ENCODE results near the gene C8B.

The C8B gene

DNA sequence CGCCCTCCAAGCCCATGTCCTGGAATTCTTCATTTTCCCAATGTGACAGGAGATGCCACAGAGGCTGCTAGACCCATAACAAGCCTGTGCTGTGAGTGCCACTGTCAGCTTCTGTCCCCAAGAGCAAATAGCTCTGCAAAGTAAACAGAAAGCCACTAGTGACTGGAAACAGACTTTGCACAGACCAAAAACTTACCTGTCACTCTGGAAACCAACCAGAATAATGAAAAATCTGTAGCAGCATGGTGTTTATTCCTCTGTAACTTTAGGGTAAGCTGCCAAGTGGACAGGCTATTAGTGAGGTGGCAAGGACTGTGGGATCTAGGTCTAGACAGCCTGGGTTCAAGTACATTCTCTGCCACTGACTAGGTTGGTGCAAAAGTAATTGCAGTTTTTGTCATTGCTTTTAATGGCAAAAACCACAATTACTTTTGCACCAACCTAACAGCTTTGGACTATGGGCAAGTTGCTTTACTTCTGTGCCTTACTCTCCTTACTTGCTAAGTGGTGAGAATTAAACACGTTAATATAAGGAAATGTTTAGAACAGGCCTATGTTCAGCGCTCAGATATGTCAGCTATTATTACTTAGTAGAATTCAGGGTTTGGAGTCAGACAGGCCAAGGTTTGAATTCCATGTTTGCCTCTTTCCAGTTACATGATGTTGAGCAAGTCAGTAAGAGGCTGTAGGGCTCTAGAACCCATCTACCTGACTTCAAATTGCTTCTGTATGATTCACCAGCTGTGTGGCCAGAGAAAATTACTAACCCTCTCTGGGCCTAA, at the start of gene C8B:
C8B (minus strand) TSS at position 100 of the 782 bp plus-strand sequence; CDS start at position 33, 67 bp downstream.
- no peak for DNase-seq

DNA sequence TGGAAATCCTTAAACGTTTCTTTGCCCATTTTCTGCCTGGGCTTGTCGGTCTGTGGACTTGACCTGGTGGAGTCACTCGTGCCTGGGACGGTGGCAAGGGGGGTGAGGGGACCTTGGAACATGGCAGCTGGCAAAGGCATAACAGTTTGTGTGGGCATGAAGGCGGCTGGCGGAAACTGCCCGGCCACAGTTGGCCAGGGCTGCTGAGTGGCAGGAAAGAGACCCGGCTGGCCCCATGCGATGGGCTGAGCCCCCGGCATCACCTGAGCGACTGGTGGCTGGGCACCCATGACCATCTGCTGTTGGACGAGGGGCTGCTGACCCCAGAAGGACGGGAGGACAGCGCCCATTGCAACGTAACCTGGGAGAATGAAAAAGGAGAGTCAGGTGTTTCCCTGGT, 49.3 kb upstream of the C8B start:
- no peak for DNase-seq

DNA sequence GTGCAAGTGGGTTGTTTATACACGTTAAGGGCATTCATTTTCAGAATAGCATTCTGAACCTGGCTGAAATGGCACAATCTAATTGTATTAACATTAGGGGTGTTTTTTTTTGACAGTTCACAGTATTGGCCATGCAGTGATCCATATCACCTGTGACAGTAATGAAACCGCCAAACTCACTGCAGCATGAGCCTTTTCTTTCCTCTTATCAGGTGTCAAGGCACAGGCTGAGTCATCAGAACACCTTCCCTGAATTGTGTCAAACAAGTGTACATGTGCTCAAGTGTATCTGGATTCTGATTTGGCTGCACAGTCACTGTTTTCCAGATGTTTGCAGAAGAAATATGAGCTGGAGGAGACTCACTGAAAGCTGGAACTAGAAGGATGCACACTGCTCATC, 47.7 kb upstream of the C8B start:
- no peak for DNase-seq

DNA sequence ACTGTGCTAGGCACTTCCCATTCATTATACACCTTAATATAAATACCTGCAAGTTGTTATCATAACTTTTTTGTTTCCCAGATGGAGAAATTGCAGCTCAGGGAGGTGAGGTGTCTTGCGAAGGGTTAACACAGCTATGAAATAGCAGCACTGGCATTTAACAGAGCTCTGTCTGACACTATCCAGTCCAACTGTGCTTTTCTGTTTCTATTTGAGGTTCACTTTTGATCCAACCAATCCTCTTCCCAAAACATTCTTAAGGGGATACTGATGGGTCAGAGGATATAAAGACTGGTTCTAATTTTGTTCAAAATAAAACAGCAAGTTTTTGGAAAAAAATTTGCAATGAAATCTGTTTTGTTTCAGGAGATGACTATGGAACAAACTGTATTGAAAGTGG, 46.5 kb upstream of the C8B start:
- no peak for DNase-seq

DNA sequence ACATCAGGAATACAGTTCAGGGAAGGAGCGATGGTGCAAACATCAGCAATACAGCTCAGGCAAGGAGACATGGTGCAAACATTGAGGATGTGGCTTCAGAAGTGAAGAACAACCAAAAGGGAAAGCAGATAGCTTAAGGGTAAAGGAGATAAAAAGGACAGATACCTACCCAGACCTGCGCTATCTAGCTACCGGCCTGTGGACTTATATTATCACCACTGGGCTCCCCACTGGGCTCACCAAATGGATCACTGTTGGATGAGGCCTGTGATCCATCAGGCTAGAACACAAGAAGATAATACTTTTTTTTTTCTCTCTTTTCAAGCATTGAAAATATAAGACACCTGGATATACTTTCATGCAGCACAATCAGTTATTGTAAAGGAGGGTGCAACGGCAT, 44.7 kb upstream of the C8B start:
- no peak for DNase-seq

DNA sequence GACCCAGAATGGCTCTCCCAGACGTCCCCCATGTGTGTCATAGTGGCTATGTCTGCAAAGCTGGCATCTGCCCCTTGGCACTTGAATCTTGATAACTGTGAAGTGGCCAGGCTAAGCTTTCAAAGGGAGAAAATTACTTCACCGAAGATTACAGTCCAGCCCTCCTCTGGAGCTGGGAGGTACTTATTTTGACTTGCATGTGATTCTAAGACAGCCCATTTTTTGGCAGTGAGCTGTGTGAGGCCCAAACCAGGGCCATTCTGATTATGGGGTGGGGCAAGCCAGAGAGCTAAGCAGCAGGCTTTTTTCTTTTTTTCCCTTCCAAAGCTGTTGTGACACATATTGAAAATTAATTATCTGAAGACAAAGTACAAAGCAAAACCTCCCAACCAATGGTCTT, 42.1 kb upstream of the C8B start:
- DNase-seq, result no peak

DNA sequence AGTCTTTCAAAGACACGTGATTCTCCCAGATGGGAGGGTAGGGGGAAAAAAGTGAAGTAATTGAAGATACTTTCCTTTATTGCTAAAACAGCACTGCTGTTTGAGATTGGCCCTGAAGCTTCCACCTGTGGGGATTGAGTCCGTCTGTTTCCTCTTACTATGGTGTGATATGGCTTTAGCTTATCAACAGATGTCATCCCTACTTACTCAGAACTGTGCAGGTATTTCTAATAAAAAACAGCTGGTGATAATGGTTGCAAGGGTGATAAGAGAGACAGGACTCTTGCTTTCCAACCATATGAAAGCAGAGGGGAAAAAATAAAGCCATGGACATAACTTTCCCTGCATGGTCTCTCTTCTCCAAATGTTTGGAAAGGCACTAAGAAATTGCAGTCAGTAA, 41.7 kb upstream of the C8B start:
- no peak for DNase-seq

DNA sequence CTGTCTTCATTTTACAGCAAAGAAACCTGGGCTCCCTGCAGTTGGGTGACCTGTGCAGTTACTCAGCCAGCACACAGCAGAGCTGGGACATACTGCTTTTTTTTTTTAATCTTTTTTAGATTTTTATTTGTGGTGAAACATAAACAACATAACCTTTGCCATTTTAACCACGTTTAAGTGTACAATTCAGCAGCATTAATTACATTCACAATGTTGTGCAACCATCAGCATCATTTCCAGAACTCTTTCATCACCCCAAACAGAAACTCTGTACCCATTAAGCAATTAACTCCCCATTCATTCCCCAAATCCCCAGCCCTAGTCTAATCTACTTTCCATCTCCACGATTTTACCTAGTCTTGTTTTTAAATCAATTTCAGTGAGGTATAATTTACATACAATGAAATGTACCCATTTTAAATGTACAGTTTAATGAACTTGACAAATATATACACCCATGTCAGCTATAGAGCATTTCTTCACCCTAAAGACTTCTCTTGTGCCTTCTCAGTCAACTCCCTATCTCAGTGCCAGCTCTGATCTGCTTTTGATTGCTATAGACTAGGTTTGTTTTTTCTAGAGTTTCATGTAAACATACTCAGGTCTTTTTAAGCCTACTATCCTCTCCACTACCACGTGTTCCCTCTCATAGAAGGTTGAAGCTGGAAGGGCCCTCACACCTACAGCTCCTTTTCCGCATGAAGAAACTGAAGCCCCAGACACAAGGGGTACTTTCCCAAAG, 37.8 kb upstream of the C8B start:
- DNase-seq, result no peak

DNA sequence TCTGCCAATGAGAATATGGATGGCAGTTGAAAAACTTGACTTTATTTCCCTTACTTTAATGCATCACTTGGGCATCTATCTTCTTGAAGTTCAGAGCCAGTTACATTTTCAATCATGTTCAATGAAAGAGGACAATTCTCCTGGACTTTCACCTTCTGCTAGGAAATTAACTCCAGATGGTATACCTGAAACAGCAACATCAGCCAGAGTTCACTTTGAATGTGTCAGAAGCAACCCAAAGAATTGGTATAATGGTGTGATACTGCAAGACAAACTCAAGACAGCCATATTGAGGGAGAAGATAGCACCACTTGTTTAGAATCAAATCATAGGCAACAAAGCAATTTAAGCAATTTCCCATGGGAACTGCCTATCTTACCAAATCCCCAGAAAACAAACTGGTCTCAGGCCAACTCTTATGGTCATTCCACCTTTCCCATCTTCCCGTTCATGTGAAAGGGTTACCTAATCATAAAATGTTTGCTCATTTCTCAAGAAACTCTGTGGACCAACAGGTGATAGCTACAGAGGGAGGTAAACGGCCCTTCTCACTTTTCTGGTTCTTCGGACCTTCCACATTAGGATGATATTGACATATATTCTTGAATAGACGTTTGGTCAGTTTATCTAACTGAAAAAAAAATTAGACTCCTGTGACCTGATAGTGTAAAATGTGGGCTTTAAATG, 29.7 kb upstream of the C8B start:
- no peak for DNase-seq

DNA sequence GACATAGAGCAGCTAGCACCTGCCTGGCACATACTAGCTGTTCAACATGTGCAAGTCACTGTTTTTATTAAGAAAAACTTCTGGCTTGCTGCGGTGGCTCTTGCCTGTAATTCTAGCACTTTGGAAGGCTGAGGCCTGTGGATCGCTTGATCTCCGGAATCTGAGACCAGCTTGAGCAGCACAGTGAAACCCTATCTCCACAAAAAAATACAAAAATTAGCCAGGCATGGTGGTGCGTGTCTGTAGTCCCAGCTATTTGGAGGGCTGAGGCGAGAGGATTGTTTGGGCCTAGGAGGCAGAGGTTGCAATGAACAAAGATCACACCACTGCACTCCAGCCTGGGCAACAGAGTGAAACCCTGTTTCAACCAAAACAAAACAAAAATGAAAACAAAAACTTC, 27.7 kb upstream of the C8B start:
- no peak for DNase-seq

DNA sequence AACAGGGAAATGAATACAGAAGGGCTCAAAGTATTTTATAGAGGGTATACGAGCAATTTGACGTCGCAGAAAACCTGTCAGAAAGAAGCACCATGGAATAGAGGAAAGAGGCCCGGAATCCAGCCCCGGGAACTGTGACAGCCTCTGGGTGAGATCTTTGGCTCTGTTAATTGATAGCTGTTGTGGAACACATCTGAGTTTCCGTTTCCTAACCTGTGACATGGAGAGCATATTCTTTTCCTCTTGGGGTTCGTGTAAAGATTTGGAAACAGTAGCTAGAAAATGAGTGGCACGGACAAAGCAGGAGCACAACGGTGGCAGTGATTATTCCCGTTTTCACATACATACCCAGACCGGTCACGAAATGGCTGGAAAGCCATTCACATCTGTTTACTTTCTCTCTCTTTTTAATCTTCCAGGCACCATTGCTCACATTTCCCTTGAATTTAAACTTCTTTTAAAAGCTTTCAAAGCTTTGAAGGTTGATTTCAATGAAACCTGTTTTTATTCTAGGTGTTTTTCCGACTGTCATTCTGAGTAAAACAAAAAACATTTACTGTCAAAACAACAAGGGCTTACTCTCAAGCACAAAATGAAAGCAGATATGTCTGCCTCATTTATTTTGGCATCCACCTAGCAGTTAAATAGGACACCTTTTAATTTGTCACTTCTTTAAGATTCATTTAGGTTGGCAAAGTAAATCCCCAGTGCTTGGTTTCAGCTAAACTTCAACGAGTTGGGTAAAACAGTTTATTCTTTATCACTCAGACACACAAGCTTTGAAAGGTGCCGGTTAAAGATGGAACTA, 26.7 kb upstream of the C8B start:
- DNase-seq, result no peak

DNA sequence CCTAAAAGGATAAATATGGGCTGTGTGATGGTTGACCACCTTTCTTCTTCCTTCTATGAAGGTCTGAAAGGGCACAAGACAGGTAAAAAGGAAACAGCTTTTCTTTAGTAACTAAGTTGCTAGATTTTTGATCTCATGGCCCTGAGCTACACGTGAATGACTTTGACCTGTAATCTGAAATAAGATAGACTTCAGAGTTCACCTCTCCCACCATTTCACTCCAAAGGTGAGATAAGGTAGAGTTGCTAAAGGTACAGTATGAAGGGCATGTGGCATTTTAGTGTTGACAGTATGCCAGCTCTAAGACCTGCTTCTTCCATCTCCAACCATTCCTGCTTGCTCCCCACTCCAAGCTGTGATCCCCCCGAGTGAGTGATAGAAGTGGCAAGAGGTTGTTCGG, 25.8 kb upstream of the C8B start:
- DNase-seq, result no peak

DNA sequence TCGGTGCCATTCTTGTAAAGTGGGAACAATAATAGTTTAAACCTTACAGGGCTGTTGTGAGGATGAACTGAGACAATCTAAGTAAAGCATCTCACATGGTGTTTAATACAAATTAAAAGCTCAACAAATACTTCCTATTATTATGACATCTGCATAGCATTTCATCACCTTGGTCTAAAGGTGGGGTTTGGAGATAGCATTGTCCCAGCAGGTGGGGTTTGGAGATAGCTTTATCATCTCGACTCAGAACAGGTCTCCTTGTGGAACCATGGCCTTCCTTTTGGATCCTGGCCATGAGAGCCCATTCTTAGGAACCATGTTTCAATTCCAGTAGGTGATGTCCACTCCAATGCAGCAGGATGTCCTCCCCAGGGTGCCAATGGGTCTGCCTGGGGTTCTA, 20.6 kb upstream of the C8B start:
- no peak for DNase-seq

DNA sequence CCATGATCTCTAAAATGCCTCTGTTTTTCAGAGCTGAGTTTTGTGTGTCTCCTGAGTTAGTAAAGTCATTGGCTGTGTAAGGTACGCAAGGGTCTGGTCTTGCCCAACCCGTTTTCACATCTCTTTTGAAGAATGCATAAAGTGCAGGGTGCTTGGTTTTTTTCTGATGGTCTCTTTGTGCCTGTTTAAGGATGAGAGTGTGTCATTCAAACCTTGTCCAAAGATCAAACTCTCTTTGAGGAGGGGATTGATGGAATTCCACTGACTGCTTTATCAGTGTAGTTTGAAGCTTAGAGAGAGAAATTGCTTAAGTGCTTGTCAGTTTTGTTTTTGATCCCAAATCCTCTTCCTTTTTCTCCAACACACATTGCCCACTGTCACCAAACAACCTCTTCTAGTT, 20.0 kb upstream of the C8B start:
- DNase-seq, result no peak

DNA sequence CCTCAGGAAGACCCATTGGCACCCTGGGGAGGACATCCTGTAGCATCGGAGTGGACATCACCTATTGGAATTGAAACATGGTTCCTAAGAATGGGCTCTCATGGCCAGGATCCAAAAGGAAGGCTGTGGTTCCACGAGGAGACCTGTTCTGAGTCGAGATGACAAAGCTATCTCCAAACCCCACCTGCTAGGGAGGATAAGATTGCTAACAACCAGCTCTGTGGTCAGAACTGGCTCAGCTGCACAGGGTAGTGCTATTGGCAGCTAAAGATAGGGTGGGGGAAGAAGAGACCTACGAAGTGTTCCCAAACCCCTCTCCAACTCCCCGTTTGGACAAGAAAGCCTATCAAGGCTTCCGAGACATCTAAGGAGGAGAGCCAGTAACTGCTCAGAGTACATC, 17.7 kb upstream of the C8B start:
- DNase-seq, result no peak

DNA sequence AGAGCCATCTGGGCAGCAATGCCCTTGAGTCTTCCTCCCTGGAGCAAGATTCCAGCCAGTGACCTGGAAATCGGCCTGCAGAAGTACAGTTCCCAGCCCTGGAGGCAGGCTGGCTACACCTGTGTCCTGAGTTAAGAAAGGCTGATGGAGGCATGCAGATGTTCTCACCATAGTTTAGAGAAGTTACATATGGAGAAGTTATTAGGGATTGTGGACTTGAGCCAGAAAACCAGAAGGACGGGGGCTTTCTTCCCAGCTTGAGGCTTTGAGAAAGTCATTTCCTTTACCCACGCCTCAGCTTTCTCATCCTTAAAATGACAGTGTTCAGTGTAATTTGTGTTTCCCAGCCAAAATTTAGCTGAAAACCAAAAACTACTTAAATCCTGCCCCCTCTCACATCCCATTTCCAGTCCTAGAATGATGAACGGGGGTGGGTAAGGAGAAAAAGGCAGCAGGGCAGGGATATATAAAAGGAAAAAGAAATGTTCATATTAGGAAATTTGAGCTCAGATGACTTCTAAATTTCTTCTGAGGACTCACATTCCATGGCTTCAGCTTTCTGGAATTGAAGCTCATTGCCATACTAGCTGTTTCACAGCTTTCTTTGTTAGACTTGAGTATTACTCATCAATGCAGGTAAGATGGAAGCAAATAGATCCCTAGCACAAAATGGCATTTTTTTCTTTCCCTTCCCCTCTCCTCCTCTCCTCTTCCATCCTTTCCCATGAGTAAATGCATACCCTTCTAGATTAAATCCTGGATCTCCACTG, 14.4 kb upstream of the C8B start:
- DNase-seq, result no peak

DNA sequence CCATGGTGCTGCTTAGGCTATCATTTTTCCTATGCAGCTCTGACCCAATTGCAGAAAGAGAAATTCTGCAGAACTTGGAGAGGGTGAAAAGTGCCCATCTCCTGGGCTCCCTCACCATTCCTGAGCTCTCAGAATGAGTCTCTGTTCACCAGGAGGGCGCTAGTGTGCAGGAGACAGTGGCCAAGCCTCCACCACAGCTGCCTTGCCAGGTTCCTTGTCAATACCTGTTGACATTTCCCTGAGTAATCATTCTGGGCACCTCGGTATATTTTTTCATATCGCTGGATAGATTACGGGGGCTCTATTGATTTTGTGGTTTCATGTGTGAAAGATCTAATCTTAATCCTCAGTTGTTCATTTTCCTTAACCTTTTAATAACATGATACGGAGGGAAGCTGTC, 13.0 kb upstream of the C8B start:
- DNase-seq, result no peak

DNA sequence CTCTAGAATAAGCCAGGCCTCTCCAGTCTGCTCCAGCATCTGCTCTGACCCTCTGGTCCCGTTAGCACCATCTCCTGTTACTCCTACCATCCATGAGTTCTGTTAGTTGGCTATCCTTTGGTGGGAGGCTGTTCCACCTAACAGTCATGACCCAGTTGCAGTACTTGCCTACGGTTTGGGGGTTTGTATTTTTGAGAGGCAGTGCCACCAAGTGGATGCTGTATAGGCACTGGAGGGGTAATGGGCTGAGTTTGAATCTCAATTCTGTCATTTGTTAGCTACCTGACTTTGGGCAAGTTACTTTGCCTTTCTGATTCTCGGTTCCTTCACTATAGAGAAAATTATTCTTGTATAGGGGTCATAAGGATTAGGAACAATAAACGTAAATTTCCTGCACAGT, 12.1 kb upstream of the C8B start:
- no peak for DNase-seq

DNA sequence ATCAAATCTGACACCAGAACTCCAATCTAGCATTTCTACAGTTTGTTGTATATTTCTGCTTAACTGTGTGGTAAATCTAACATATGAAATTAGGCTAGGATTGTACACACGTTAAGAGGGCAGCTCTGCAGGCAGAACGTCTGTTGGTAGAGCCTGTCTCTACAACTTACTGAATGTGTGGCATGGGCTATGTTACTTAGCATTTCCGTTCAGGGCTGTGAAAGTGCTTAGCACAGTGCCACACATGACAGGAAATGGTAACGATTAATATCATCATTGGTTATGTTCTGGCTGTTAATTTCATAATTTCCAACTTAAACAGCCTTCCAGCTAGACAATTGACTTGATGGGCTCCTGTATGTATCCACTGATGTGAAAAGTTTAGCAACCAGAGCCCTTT, 9.6 kb upstream of the C8B start:
- DNase-seq, result no peak

DNA sequence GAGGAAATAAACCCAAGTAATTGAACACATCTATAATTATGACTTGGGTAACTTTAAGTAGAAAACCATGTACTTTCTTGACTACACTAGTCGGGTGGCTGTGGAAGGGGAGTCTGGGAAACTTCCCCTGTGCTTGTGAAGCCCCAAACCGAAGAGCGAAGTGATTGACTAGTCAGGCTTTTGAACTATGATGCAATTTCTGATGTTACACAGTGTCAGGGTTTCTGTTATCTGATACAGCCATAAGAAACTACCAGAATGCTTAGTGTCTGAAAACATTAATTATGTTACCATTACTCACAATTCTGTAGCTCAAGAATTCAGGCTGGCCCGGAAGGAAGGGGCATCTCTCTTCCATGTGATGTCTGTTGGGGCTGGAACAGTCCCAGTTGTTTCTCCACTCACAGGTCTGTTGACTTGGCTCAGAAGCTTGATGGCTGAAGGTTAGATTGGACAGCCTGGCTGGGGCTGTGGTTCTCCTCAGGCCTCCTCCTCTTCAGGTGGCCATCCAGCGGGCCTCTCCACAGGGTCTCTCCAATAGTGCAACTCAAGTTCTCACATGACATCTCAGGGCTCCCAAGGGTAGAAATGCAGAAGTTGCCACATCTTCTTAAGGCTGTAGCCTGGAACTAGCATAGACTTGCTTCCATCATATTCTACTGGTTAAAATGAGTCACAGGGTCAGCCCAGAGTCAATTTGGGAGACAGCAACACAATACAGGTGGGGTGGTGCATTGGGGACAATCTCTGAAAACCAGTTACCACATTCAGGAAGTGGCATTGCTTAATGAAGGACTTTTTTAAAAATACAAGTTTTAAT, 8.3 kb upstream of the C8B start:
- no peak for DNase-seq

DNA sequence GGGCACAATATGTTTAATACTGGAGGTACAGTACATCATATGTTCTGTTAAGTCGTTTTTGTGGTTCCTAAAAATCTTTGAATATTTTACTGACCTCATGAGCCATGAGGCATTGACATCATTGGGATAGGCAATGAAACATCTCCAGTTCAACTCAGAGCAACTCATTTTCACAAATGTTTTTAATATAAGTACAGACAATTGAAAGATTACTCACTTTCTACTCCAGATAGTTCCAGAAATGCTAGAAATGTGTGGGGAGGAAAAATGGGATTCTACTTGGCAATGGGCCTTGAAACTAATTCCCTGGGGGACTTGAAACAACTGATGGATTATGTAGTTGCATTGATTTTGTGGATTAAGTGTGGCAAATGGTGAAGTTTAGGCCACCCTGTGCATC, 7.2 kb upstream of the C8B start:
- no peak for DNase-seq

DNA sequence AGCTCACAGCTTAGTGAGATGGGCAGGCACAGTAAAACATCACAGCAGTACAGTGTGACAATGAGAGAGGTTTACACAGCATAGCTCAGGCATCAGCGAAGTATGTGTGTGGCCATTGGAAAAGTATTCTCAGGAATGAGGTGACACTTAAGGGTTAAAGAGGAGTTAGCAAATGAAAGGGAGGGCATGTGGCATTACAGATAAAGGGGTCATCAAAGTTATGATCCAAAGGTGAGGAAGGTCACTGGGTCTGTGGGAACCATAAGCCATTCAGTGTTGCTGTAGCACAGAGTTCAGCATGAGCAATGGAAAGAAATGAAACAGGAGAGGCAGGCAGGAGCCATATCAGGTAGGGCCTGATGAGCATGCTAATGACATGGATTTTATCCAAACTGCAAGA, 4.5 kb upstream of the C8B start:
- no peak for DNase-seq

Data from CD4-positive, alpha-beta T cell treated with Interleukin-12 subunit alpha and Interleukin-12 subunit beta, for 1 hour (primary cell).